Cardiac muscle cell (in vitro differentiated cells and primary cell): ENCODE results near the gene CCNQ. TPM values are rescaled to one million over a fixed set of nuclear protein-coding genes. Genes with fewer than 3 reads are reported as not detected.

ENCODE experiments used
- DNase-seq, 2 donors: peaks; one replicate each; pipeline versions ENCODE4 v3.0.0 to v3.0.0-alpha.2; 2010 to 2017; ENCODE audit warnings: low read depth in 1 of 2, low spot score in 1 of 2
- H3K27ac ChIP-seq: fragments of 200-600 bp; sonication (generic); 2 replicates; pipeline ENCODE4 v1.5.1; 2016
- H3K27me3 ChIP-seq: fragments of 200-600 bp; sonication (generic); 2 replicates; pipeline ENCODE4 v1.6.0; 2016; ENCODE audit warnings: control low read depth
- H3K36me3 ChIP-seq: fragments of 200-600 bp; sonication (generic); 2 replicates; pipeline ENCODE4 v1.5.1; 2016; ENCODE audit warnings: control low read depth
- H3K4me1 ChIP-seq: fragments of 200-600 bp; sonication (generic); 2 replicates; pipeline ENCODE4 v1.8.1; 2017; ENCODE audit warnings: low read depth, mild to moderate bottlenecking, mixed run types
- H3K4me3 ChIP-seq: fragments of 200-600 bp; sonication (generic); 2 replicates; pipeline ENCODE4 v1.5.1; 2016; ENCODE audit warnings: mild to moderate bottlenecking
- H3K9me3 ChIP-seq: fragments of 200-600 bp; sonication (generic); 2 replicates; pipeline ENCODE4 v1.5.1; 2017; ENCODE audit warnings: low read depth, mild to moderate bottlenecking, control low read depth
- polyA plus RNA-seq: library from polyadenylated mRNA; unstranded; fragments of >200 nt; fragmentation: Nextera tagmentation; extraction: Ambion mirVana; gene quantifications from 2 replicates; pipeline ENCODE4 v1.2.1, GENCODE V29; 2016
- total RNA-seq: library from RNA; depleted of rRNA; stranded (reverse); fragments of >200 nt; gene quantifications from 2 replicates; pipeline ENCODE4 v1.2.3, GENCODE V29; 2016
- TF ChIP-seq, protein P1 (sequence below): IDR thresholded peaks from 2 replicates; pipeline ENCODE4 v1.5.1; 2012; ENCODE audit warnings: low read depth, mild to moderate bottlenecking, low read length

The CCNQ gene
- total RNA-seq = 28.5 and 33.8 TPM in 2 replicates
- 36.8 and 37.0 TPM in 2 replicates for polyA plus RNA-seq

DNA sequence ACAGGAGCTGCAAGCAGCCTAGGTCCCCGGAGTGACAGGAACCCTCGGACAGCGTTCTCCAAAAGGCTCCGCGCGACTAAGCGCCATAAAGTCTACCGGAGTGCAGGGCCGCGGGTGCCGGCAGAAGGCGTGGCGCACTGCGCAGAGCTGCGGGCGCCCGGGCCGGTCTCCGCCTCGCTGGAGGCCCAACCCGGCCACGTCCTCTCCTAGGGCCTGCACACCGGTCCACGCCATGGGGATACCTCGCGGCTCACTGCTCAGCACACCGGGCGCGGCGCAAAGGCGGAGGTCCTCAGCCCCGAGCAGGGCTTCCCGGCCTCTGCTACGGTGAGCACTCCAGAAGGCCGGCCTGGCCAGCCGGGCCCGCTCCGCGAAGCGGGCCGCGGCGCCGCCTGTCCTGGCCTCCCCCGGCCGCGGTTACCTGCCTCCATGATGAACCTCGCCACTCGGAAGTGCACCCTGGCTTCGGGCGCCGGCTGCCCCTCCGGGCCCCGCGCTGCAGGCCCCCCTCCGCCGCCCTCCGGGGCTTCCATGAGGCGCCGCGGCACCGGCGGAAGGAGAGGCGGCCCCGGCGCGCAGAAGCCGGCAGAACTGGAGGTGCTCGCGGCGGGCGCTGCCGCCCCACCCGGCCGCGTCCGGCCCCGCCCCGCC is at the start of gene CCNQ:
CCNQ (minus strand) TSS at position 599 of the 651 bp plus-strand sequence; CDS start at position 533, 66 bp downstream.
- H3K4me1 ChIP-seq = no peaks in the 10 kb centered on the region
- DNase-seq = peak; percentile 32 to 51
- H3K27ac ChIP-seq = peak within 1 kb of the TSS; percentile 62
- no peaks in the 10 kb centered on the region for H3K9me3 ChIP-seq
- TF ChIP-seq, protein P1, sequence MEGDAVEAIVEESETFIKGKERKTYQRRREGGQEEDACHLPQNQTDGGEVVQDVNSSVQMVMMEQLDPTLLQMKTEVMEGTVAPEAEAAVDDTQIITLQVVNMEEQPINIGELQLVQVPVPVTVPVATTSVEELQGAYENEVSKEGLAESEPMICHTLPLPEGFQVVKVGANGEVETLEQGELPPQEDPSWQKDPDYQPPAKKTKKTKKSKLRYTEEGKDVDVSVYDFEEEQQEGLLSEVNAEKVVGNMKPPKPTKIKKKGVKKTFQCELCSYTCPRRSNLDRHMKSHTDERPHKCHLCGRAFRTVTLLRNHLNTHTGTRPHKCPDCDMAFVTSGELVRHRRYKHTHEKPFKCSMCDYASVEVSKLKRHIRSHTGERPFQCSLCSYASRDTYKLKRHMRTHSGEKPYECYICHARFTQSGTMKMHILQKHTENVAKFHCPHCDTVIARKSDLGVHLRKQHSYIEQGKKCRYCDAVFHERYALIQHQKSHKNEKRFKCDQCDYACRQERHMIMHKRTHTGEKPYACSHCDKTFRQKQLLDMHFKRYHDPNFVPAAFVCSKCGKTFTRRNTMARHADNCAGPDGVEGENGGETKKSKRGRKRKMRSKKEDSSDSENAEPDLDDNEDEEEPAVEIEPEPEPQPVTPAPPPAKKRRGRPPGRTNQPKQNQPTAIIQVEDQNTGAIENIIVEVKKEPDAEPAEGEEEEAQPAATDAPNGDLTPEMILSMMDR = no peak
- H3K36me3 ChIP-seq = no peaks in the 10 kb centered on the region
- no peaks in the 10 kb centered on the region for H3K27me3 ChIP-seq
- H3K4me3 ChIP-seq = peak within 1 kb of the TSS; percentile 72

DNA sequence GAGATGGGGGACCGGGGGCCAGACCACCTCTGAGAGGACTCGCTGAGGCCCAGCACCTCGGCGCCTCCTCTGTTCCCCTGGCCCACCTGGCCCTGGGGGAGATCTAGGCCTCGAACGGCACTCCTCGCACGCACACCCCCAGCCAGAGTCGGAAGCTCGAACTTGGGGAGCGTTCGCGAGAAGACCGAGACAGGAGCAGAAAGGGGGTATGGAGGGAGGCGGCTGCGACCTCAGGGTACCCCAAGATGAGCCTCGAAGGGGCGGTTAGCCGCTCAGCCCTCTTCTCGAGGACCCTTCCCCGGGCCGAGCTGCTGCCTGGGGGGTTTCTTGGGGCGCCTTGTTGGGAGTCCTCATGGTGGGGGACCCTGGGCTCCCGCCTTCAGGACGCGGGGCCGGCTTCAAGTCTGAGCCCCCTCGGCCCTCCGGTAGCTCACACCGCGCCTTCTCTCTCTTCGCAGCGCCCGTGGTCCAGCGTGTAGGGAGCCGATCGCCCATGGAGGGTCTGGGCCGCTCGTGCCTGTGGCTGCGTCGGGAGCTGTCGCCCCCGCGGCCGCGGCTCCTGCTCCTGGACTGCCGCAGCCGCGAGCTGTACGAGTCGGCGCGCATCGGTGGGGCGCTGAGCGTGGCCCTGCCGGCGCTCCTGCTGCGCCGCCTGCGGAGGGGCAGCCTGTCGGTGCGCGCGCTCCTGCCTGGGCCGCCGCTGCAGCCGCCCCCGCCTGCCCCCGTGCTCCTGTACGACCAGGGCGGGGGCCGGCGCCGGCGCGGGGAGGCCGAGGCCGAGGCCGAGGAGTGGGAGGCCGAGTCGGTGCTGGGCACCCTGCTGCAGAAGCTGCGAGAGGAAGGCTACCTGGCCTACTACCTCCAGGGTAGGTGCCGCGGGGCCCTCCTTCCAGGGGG is 48.8 kb upstream of the CCNQ start:
- no peaks in the 10 kb centered on the region for H3K36me3 ChIP-seq
- DNase-seq = no peak
- H3K27me3 ChIP-seq = peaks cover 54% of the 10 kb centered on the region
- no peaks in the 10 kb centered on the region for H3K9me3 ChIP-seq
- TF ChIP-seq, protein P1 = no peak
- H3K27ac ChIP-seq = no peak overlapping the region
- H3K4me3 ChIP-seq = peak overlapping the region; percentile 0
- H3K4me1 ChIP-seq = no peaks in the 10 kb centered on the region

DNA sequence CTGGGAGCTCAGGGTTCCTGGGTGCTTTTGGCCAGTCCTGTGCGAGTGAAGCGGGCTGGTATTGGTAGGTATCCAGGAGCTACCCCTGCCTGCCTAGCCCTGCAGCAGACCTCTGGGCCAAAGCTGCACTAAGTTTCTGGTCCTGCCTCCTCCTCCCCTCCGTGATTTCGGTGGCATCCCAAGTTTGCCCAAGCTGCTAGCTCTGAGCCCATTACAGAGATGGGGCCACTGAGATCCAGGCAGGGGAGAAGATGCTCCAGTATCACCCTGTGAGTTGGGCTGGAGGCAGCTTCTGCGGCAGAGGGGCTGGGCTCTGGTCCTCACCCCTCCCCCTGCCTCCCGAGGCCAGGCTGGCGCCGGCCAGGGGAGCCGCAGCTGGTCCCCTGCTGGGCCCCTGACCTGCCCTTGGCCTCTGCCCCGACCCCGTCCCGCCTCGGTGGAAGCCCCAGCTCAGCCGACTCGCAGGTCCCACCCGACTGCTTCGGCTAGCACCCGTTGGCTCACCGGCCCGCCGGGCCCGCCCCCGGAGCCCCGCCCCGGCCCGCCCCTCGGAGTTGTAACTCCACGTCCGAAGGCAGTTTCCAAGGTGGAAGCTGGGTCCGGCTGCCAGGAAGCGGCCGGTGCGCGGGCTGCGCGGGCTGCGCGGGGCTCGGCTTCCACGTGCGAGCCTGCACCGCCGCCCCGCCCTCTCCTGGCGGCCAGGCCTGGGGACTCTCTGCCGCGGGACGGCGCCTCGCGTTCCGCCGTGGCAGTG is 47.9 kb upstream of the CCNQ start, which contains the start of gene DUSP9:
DUSP9 (plus strand) TSS at position 584 of the 754 bp plus-strand sequence. CDS start 751 bp downstream, outside the sequence.
- Histone ChIP-seq H3K27me3 (peaks cover 63% of the 10 kb centered on the region), H3K27ac (no peak within 1 kb of the TSS), H3K4me1 (no peaks in the 10 kb centered on the region), H3K9me3 (no peaks in the 10 kb centered on the region), H3K4me3 (peak within 1 kb of the TSS; percentile 0), H3K36me3 (no peaks in the 10 kb centered on the region)
- DNase-seq = peak; percentile 37 to 69
- TF ChIP-seq, protein P1 = no peak

DNA sequence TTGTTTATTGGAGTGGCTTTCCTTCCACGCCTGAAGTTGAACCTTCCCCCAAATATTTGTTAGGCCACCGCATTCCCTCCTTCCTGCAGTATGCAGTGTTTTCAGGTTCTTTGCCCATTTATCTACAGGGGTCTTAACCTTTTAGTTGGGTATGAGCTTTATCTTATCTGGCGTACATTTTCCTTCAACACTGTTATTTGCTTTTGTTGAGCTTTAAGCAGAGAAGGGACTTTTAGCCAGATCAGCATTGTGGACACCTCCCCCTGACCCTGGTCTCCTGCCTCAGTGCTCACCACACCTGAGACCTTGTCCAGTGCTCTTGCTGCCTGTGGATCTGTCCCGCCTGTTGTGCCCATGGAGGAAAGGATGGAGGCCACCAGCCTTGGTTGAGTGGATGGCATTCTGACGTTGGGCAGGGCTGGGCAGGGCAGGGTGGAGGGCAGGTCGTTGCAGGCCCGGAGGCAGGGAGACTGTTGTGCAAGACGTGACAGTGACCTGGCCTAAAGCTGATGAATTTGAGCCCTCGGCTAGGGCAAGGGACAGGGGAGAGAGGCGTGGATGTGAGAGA is 47.1 kb upstream of the CCNQ start:
- Histone ChIP-seq H3K4me3 (no peak overlapping the region), H3K4me1 (no peaks in the 10 kb centered on the region), H3K27ac (no peak overlapping the region), H3K27me3 (peaks cover 65% of the 10 kb centered on the region), H3K9me3 (no peaks in the 10 kb centered on the region), H3K36me3 (no peaks in the 10 kb centered on the region)
- DNase-seq = no peak
- TF ChIP-seq, protein P1 = no peak

GRCh38 chrX:153645151-153645550 is 46.2 kb upstream of the CCNQ start:
- DNase-seq = no peak
- TF ChIP-seq, protein P1 = no peak
- Histone ChIP-seq H3K4me3 (no peak overlapping the region), H3K9me3 (no peaks in the 10 kb centered on the region), H3K27me3 (peaks cover 65% of the 10 kb centered on the region), H3K4me1 (no peaks in the 10 kb centered on the region), H3K36me3 (no peaks in the 10 kb centered on the region), H3K27ac (no peak overlapping the region)
